Activated B cell treated with CpG ODN at 0.5 μM for 24 hours (primary cell): ENCODE measurements around the gene ALK. TPM values are rescaled to one million over a fixed set of nuclear protein-coding genes. Genes with fewer than 3 reads are reported as not detected.
"Not testable (repeated sequence)": the region's sequence is repeated elsewhere in the genome, so short reads cannot be mapped to it uniquely, and the experiment has no call there.

Experiments used
- ATAC-seq: fragments of 200-7000 bp; cut with Tn5 transposase; one replicate; pipeline ENCODE4 v1.10.0; 2021; ENCODE audit warnings: low read depth, mild to moderate bottlenecking, moderate library complexity
- CTCF ChIA-PET: fragments of 350-600 bp; sonication (Branson Sonifier 250); formaldehyde crosslinking; loops from one replicate; lab custom pipeline; 2021; ENCODE audit warnings: antibody characterized with exemption; lab: Charles Lee
- POLR2A ChIA-PET: fragments of 350-600 bp; sonication (Branson Sonifier 250); formaldehyde crosslinking; loops from one replicate; lab custom pipeline; 2021; ENCODE audit warnings: antibody characterized with exemption; lab: Charles Lee
- DNase-seq: peaks from one replicate; pipeline ENCODE4 v3.0.0; 2022
- H3K27ac Mint-ChIP-seq: one replicate; pipeline ENCODE4 v1.8.0; 2020; ENCODE audit warnings: mixed read lengths
- H3K27me3 Mint-ChIP-seq: one replicate; pipeline ENCODE4 v1.8.0; 2021; ENCODE audit warnings: mixed read lengths
- H3K36me3 Mint-ChIP-seq: one replicate; pipeline ENCODE4 v1.8.0; 2021; ENCODE audit warnings: low read depth, mixed read lengths
- H3K4me1 Mint-ChIP-seq: one replicate; pipeline ENCODE4 v1.8.0; 2021; ENCODE audit warnings: mixed read lengths
- H3K4me3 Mint-ChIP-seq: one replicate; pipeline ENCODE4 v1.8.0; 2020; ENCODE audit warnings: mild to moderate bottlenecking, mixed read lengths
- H3K9me3 Mint-ChIP-seq: one replicate; pipeline ENCODE4 v1.8.0; 2020; ENCODE audit warnings: mixed read lengths
- intact Hi-C: fragments of 100-400 bp; cut with micrococcal nuclease; formaldehyde crosslinking; loops from one replicate; pipeline ENCODE4 v1.15.1; 2024
- total RNA-seq: library from RNA; stranded (reverse); gene quantifications from 2 replicates; pipeline ENCODE4 v1.2.3, GENCODE V29; 2022
- TF ChIP-seq, protein P1 (sequence below): fragments of 200-600 bp; IDR thresholded peaks from one replicate; pipeline ENCODE4 v1.8.0; 2022; ENCODE audit warnings: antibody characterized with exemption, mild to moderate bottlenecking

ALK gene
- total RNA-seq, 1 donor from 2014 or later: not detected

GRCh38 chr2:29246383-29247300 lies 674.7 kb downstream of the ALK start:
- Mint-ChIP-seq H3K27ac (no peak overlapping the region), H3K4me3 (no peak overlapping the region), H3K9me3 (no peaks in the 10 kb centered on the region), H3K36me3 (no peaks in the 10 kb centered on the region), H3K4me1 (peaks cover 17% of the 10 kb centered on the region), H3K27me3 (no peaks in the 10 kb centered on the region)
- ChIA-PET POLR2A (no interaction called here), CTCF (no interaction called here)
- TF ChIP-seq, protein P1, sequence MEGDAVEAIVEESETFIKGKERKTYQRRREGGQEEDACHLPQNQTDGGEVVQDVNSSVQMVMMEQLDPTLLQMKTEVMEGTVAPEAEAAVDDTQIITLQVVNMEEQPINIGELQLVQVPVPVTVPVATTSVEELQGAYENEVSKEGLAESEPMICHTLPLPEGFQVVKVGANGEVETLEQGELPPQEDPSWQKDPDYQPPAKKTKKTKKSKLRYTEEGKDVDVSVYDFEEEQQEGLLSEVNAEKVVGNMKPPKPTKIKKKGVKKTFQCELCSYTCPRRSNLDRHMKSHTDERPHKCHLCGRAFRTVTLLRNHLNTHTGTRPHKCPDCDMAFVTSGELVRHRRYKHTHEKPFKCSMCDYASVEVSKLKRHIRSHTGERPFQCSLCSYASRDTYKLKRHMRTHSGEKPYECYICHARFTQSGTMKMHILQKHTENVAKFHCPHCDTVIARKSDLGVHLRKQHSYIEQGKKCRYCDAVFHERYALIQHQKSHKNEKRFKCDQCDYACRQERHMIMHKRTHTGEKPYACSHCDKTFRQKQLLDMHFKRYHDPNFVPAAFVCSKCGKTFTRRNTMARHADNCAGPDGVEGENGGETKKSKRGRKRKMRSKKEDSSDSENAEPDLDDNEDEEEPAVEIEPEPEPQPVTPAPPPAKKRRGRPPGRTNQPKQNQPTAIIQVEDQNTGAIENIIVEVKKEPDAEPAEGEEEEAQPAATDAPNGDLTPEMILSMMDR: no peak
- no peak for ATAC-seq
- no peak for DNase-seq
- intact Hi-C loops: no loop called here

DNA sequence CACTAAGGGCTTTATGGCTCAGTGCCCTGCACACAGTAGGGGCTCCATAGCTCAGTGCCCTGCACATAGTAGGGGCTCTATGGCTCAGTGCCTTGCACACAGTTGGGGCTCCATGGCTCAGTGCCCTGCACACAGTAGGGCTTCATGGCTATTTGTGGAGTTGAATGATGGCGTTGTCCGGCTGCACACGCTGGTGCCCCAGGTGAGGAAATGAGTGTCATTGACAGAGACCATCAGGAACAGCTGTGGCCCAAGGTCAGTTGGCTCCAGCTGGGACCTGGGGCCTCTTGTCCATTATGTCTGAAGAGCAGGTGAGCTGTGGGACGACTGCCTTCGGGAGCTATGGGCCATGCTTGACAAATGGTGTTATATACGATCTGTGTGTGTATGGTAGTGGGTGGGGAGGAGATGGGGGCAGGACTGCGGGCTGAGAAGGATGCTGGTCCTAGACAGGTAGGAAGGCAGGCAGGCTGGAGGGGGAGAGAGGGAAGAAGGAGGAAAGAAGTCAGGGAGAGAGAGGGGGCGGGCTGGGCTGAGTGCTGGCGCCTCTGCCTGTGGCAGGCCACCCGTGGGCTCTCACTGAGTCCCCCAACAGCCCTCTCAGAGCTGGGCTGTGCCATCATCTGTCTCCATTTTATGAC lies 675.5 kb downstream of the ALK start:
- no peaks in the 10 kb centered on the region for H3K9me3 Mint-ChIP-seq
- ChIA-PET CTCF (no interaction called here), POLR2A (no interaction called here)
- intact Hi-C loops: no loop called here
- no peak overlapping the region for H3K4me3 Mint-ChIP-seq
- ATAC-seq (no peak), DNase-seq (no peak)
- no peaks in the 10 kb centered on the region for H3K27me3 Mint-ChIP-seq
- TF ChIP-seq, protein P1: no peak
- H3K4me1 Mint-ChIP-seq: peaks cover 23% of the 10 kb centered on the region
- no peaks in the 10 kb centered on the region for H3K36me3 Mint-ChIP-seq
- peak overlapping the region; percentile 32 for H3K27ac Mint-ChIP-seq

GRCh38 chr2:29245035-29245741 lies 676.2 kb downstream of the ALK start:
- intact Hi-C loops, H3K27ac Mint-ChIP-seq, CTCF ChIA-PET, ATAC-seq, DNase-seq, H3K9me3 Mint-ChIP-seq, H3K4me3 Mint-ChIP-seq, H3K27me3 Mint-ChIP-seq, H3K36me3 Mint-ChIP-seq, POLR2A ChIA-PET: not testable (repeated sequence)
- peaks cover 23% of the 10 kb centered on the region for H3K4me1 Mint-ChIP-seq

- H3K36me3 Mint-ChIP-seq: no peaks in the 10 kb centered on the region
- H3K9me3 Mint-ChIP-seq: no peaks in the 10 kb centered on the region
- ChIA-PET POLR2A (no interaction called here), CTCF (no interaction called here)
- intact Hi-C loops: no loop called here
- no peak overlapping the region for H3K27ac Mint-ChIP-seq
- H3K4me1 Mint-ChIP-seq: peaks cover 6% of the 10 kb centered on the region
- no peak for ATAC-seq
- no peak overlapping the region for H3K4me3 Mint-ChIP-seq
- DNase-seq: no peak
- TF ChIP-seq, protein P1: no peak
- peaks cover 5% of the 10 kb centered on the region for H3K27me3 Mint-ChIP-seq
Measured at GRCh38 chr2:29242621-29243375, 678.6 kb downstream of the ALK start.

GRCh38 chr2:29241955-29242565 lies 679.3 kb downstream of the ALK start:
- ChIA-PET CTCF (no interaction called here), POLR2A (no interaction called here)
- Mint-ChIP-seq H3K4me3 (no peak overlapping the region), H3K9me3 (no peaks in the 10 kb centered on the region), H3K27me3 (peaks cover 6% of the 10 kb centered on the region), H3K36me3 (no peaks in the 10 kb centered on the region), H3K27ac (no peak overlapping the region), H3K4me1 (peaks cover 6% of the 10 kb centered on the region)
- DNase-seq: no peak
- TF ChIP-seq, protein P1: no peak
- intact Hi-C loops: no loop called here
- no peak for ATAC-seq
